Muscle of arm (tissue), 12 donors: ENCODE data around the gene SMTNL2. TPM values are rescaled to one million over a fixed set of nuclear protein-coding genes. Genes with fewer than 3 reads are reported as not detected.
A peak's percentile ranks its signal among the peaks of the same experiment; 100 is the strongest.
"Not testable (repeated sequence)": the region's sequence is repeated elsewhere in the genome, so short reads cannot be mapped to it uniquely, and the experiment has no call there.

Source experiments
- DNase-seq: peaks from one replicate; pipeline ENCODE4 v3.0.0-alpha.2; 2013
- polyA plus RNA-seq, 12 donors: library from polyadenylated mRNA; unstranded; fragments of 120-200 nt; gene quantifications; one replicate each; pipeline ENCODE4 v1.2.1, GENCODE V29; 2013; ENCODE audit not compliant: insufficient read length in 12 of 12

Gene SMTNL2
- polyA plus RNA-seq, 12 donors: 48.5 to 198 (median 98.3) TPM; not detected in 1

GRCh38 chr17:4558347-4558971 lies 25.9 kb upstream of the SMTNL2 start:
- DNase-seq: no peak

DNA sequence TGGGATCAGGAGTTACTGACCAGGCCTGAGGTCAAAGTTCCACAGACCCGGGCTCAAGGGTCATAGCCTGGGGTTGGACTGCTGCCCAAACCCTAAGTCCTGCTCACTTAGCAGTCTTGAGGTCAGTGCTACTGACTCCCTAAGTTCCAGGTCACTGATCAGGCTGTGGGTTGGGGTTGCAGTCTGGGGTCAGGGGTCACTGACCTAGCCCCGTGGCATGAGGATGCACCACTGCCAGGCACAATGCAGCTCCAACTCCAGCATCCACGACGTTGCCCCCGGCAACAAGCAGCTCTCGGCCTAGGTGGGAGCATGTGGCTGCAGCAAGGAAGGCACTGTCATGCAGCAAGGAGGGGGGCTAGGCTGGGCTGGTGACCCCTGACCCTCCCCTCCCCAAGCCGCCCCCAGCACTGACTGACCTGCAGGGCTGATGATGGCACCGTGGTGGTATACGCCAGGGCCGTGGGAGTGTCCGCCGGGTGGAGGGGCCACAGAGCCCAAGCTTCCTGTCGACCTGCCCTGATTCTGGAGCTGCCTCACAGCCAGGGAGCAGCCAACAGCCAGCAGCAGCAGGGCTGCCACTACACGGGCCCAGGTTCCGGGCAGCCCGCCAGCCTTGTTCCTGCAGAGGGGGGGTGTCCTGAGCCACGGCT lies 25.1 kb upstream of the SMTNL2 start:
- no peak for DNase-seq

GRCh38 chr17:4559966-4560365 lies 24.4 kb upstream of the SMTNL2 start:
- no peak for DNase-seq

DNA sequence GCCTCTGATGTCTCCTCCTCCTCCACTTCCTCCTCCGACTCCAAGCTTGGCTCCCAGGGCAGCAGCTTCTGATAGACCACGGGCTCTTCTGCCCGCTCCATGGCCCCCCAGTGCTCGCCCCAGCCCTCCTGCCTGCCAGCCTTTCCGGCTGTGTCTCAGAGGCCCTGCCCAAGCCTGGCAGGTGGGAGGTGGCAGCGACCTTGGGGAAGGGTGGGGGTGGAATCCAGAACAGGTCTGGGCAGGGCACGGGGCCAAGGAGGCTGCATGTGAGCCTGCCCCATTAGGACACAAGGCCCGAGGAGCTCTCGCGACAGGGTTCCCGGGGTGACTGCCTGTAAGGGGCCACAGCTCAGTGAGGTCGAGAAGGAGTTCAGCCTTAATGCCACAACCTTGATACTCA lies 23.9 kb upstream of the SMTNL2 start, which contains the start of gene GGT6:
TSS of gene GGT6 (minus strand) at position 157 of the 400 bp plus-strand sequence. CDS start at position 101, 56 bp downstream.
- DNase-seq: no peak

DNA sequence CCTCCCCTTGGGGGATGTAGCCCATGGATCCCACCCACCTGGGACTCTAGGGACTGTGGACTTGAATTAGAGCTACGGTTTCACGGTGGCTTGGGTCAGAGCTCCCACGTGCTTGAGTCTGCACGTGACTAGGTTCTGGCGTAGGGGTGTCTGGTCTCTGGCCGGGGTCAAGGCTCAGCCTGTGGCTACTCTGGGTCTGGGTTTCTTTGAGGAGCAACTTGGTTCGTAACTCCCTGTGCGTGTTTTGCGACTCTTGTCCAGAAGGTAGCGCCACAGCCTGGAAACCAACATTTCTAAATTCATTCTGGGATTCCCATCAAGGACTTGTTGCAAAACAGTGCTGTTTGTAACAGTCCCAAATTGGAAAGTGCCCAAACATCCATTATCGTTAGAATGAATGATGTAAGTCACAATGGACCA lies 23.5 kb upstream of the SMTNL2 start:
- no peak for DNase-seq

DNA sequence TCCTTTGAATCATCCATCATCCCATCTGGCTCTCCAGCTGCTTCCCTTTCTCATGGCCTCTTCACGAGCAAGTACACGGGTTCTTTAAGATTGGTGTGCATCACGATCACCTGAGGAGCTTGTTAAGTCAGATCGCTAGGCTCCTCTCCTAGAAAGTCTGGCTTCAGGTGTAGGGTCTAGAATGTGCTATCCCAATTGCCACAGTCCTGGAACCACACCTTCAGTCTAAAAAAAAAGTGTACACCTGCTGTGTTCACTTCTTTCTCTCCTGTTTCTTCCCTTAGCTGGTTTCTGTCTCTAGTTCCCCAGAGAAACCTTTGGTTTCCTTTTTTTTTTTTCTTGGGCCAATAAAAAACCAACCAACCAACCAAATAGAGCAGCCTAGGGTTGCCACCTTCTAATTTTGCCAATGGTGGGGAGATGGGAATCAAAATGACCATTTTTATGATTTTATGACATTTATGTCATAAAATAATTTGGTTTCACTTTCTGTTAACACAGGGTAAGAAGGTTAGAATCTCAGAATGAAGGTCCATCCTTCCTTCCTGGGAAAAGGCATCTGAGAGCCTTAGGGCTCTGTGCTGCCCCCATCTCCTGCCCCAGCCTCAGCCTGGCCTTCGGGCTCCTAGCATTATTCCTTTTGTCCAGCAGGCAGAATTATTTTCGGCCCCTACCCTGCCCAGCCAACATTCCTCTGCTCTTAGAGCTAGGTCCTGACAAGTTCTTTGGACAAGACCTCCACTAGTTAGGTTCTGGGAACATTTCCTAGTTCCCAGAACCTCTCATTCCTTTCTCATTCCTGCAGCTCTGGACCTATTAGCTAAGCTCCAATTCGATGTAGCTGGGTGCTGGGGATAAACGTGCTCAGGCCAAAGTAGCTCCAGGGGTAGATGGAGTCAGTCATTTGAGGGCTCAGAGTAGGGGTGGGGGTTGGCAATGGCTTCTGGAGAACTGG lies 22.0 kb upstream of the SMTNL2 start:
- no peak for DNase-seq

DNA sequence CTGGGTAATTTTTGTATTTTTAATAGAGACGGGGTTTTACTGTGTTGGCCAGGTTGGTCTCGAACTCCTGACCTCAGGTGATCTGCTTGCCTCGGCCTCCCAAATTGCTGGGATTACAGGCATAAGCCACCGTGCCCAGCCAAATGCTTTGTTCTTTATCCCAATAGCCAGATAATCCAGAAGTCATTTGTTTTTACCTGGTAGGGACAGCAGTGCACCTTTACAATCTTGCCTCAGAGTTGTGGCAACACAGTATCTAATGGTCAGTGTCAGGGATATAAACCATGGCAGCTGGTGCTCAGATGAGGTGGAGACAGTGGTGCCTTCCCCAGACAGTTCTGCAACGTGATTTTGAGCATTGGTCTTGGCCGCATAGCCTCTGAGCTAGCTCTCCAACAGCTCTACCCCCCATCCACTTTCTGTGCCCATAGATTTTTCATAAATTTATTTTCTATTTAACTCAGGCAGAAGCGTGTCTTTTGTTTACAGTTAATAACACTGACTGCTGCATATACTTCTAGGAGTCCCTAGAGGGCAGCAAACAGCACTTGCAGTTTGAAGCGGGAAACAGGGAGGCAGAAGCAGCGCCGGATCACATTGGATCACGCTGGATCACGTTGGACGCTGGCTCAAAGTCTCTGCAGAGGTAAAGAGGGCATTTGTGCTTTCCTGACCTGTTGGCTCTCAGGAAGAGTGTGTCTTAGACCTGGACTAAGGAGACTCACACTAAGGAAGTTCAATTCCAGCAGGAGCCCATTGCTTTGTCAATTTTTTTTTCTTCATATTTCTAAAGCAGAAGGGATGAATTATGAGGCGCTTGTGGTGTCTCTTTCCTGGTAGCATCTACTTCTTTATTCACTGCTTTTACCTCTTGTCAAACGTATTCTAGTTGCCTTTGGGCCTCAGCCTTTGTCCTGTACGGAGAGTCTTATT lies 18.9 kb upstream of the SMTNL2 start:
- DNase-seq: peak; percentile 70

DNA sequence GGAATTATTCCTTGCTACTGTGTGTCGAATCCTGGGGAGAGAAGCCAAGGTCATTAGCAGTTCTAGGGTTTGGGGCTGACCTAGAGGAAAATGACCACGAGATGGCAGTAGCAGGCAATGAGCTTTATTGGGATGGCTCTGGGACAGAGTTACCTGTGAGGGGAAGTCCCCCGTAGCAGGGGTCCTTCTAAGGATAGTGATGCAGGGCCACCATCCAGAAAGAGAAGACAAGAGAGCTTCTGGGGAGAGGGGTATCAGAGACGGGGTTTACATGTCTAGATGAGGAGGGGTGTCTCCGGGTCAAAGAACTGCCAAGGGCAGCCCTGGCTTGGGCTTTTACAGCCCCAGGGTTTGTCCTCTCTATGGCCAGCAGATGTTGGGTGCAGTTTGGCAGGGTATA lies 17.5 kb upstream of the SMTNL2 start:
- DNase-seq: peak; percentile 65

GRCh38 chr17:4569591-4569990 lies 14.7 kb upstream of the SMTNL2 start:
- no peak for DNase-seq

DNA sequence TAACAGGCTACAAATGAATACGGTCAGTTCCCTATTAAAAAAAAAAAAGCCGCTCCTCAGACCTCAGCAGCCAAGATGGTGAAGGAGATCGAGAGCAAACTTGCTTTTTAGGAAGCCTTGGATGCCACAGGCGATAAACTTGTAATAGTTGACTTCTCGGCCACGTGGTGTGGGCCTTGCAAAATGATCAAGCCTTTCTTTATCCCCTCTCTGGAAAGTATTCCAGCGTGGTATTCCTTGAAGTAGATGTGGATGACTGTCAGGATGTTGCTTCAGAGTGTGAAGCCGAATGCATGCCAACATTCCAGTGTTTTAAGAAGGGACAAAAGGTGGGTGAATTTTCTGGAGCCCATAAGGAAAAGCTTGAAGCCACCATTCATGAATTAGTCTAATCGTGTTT lies 12.2 kb upstream of the SMTNL2 start:
- DNase-seq: no peak

DNA sequence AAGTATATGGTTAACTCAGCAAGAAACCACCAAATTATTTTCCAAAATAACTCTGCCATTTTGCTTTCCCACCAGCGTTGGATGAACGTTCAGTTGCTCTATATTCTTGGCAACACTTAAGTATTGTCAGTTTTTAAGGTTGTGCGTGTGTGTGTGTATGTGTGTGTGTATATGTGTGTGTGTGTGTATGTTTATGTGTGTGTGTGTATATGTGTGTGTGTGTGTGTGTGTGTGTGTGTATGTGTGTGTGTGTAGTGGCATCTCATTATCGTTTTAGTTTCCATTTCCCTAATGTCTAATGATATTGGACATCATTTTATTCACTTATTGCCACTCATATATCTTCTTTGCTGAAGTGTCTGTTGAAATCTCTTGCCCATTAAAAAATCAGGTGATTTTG lies 11.2 kb upstream of the SMTNL2 start:
- no peak for DNase-seq

GRCh38 chr17:4573669-4574068 lies 10.7 kb upstream of the SMTNL2 start:
- DNase-seq: no peak

DNA sequence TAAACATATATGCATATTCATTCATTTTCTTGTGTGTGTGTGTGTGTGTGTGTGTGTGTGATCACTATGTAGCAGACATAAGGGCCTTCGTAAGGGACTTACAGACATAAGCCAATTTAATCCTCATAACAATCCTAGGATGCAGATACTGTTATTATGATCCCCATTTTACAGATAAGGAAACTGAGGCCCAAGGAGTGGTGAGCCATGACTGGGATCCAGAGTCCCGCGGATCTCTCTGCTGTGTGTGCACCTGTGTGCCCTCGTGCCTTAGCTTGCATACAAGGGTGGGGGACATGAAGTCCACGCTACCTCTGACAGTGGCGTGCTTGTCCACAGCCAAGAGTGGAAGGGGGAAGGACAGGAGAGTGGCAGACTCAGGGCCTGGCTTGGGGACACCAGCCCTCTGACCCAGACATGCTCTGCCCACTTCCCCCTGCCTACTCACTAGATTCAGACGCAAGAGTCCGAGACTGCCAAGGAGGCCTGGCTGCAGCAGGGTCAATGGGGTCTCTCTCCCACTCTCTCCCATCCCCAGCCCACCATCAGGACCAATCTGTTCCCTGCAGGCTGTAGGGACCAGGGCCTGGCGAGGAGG lies 9.8 kb upstream of the SMTNL2 start:
- no peak for DNase-seq

DNA sequence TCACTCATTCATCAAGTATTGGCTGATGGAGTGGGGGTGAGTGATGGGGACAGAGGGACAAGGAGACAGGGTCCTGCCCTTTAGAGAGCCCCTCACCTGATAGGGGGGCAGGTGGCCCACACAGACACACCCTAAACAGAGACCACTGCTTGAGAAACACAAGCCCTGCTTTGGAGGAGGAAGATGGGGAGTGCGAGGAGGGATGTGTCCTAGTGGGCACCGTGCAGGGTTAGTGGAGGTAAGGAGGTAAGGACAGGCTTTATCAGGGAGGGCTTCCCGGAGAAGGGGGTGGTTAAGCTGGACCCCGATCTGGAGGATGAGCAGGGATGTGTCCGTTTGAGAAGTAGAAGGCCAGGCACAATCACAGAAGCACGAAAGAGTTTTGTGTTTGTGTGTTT lies 8.2 kb upstream of the SMTNL2 start:
- no peak for DNase-seq

GRCh38 chr17:4576729-4577322 lies 7.5 kb upstream of the SMTNL2 start:
- no peak for DNase-seq

- DNase-seq: no peak
These were observed 6.8 kb upstream of the SMTNL2 start for GRCh38 chr17:4577386-4577993.

- DNase-seq: not testable (repeated sequence)
These were observed 6.0 kb upstream of the SMTNL2 start for GRCh38 chr17:4578349-4578748.

DNA sequence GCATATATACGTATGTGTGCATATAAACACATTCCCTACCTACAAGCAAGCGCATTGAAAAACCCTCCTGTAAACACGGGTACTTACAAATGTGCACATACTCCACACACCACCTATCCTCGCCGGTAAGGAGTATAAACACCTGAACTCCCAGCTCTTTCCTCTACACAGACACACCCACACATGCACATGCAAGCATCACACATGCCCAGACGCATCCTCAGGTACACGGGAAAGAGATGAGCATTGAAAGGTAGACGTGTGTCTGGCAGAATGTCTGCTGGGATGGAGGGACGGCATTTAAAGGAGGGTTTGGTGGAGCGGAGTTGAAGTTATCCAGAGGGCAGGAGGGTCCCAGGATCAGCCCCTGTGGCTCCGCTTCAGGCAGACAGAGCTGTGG lies 4.7 kb upstream of the SMTNL2 start:
- DNase-seq: no peak

- no peak for DNase-seq
These were observed 4.0 kb upstream of the SMTNL2 start for GRCh38 chr17:4580291-4580690.

DNA sequence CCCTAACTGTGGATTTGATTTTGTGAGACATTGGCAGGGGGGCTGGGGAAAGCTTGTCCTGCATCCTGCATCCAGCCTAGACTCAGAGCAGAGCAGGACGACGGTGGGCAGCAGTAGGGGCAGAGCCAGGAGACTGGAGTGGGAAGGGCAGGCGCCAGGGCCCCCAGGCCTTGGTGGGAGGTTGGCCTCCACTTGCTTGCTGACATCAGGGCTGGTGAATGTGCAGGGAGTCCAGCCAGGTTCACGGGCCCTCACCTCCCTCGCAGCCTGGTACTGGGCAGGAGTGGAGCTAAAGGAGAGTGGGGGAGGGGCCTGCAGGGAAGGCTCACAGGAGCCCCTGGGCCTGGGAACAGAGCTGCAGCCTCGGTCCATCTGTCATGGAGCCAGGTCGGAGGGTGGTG lies 2.2 kb upstream of the SMTNL2 start:
- no peak for DNase-seq
